ENCODE data around the gene CYP4F11.
A peak's percentile ranks its signal among the peaks of the same experiment; 100 is the strongest.
"Not testable (repeated sequence)": the region's sequence is repeated elsewhere in the genome, so short reads cannot be mapped to it uniquely, and the experiment has no call there.

Gene CYP4F11

GRCh38 chr19:15922021-15922420 lies 12.3 kb downstream of the CYP4F11 start:
- no peak for DNase-seq (ENCODE audit: low spot score)

- no peak for DNase-seq (ENCODE audit: low spot score)
Measured at GRCh38 chr19:15919243-15919642, 15.1 kb downstream of the CYP4F11 start.

GRCh38 chr19:15915109-15915508 lies 19.2 kb downstream of the CYP4F11 start:
- DNase-seq (ENCODE audit: low spot score), result no peak

GRCh38 chr19:15913830-15914229 lies 20.5 kb downstream of the CYP4F11 start:
- DNase-seq (ENCODE audit: low spot score), result peak; percentile 21

- DNase-seq (ENCODE audit: low spot score), result peak; percentile 16
Measured at GRCh38 chr19:15913384-15913783, 20.9 kb downstream of the CYP4F11 start.

- no peak for DNase-seq (ENCODE audit: low spot score)
Measured at GRCh38 chr19:15911599-15912235, 22.6 kb downstream of the CYP4F11 start.

GRCh38 chr19:15905026-15905425 lies 29.3 kb downstream of the CYP4F11 start:
- no peak for DNase-seq (ENCODE audit: low spot score)

GRCh38 chr19:15902898-15903297 lies 31.4 kb downstream of the CYP4F11 start:
- not testable (repeated sequence) for DNase-seq (ENCODE audit: low spot score)

- DNase-seq (ENCODE audit: low spot score), result no peak
Measured at GRCh38 chr19:15902254-15902653, 32.1 kb downstream of the CYP4F11 start.

GRCh38 chr19:15900504-15900903 lies 33.8 kb downstream of the CYP4F11 start:
- DNase-seq (ENCODE audit: low spot score), result no peak

- DNase-seq (ENCODE audit: low spot score), result not testable (repeated sequence)
Measured at GRCh38 chr19:15900032-15900431, 34.3 kb downstream of the CYP4F11 start.

- not testable (repeated sequence) for DNase-seq (ENCODE audit: low spot score)
Measured at GRCh38 chr19:15899561-15899960, 34.8 kb downstream of the CYP4F11 start.

GRCh38 chr19:15897738-15898276 lies 36.5 kb downstream of the CYP4F11 start, which contains the start of gene CYP4F2:
Gene CYP4F2 (minus strand): TSS chr19:15898074. CDS start chr19:15897611, 463 bp downstream.
- DNase-seq (ENCODE audit: low spot score), result no peak

- no peak for DNase-seq (ENCODE audit: low spot score)
Measured at GRCh38 chr19:15897026-15897737, 37.1 kb downstream of the CYP4F11 start.

GRCh38 chr19:15895876-15896430 lies 38.4 kb downstream of the CYP4F11 start:
- DNase-seq (ENCODE audit: low spot score), result no peak

GRCh38 chr19:15894359-15894758 lies 40.0 kb downstream of the CYP4F11 start:
- DNase-seq (ENCODE audit: low spot score), result no peak

GRCh38 chr19:15893477-15893876 lies 40.9 kb downstream of the CYP4F11 start:
- DNase-seq (ENCODE audit: low spot score), result no peak

GRCh38 chr19:15892012-15892411 lies 42.3 kb downstream of the CYP4F11 start:
- no peak for DNase-seq (ENCODE audit: low spot score)

GRCh38 chr19:15891434-15891833 lies 42.9 kb downstream of the CYP4F11 start:
- no peak for DNase-seq (ENCODE audit: low spot score)

- not testable (repeated sequence) for DNase-seq (ENCODE audit: low spot score)
Measured at GRCh38 chr19:15889339-15889738, 45.0 kb downstream of the CYP4F11 start.

GRCh38 chr19:15885919-15886318 lies 48.4 kb downstream of the CYP4F11 start:
- no peak for DNase-seq (ENCODE audit: low spot score)

GRCh38 chr19:15885167-15885566 lies 49.2 kb downstream of the CYP4F11 start:
- DNase-seq (ENCODE audit: low spot score), result no peak

GRCh38 chr19:15883329-15883728 lies 51.0 kb downstream of the CYP4F11 start:
- not testable (repeated sequence) for DNase-seq (ENCODE audit: low spot score)

Data from ecto neural progenitor cell (in vitro differentiated cells).